Measurements from ENCODE around the gene TMPRSS11D.

The TMPRSS11D gene

DNA sequence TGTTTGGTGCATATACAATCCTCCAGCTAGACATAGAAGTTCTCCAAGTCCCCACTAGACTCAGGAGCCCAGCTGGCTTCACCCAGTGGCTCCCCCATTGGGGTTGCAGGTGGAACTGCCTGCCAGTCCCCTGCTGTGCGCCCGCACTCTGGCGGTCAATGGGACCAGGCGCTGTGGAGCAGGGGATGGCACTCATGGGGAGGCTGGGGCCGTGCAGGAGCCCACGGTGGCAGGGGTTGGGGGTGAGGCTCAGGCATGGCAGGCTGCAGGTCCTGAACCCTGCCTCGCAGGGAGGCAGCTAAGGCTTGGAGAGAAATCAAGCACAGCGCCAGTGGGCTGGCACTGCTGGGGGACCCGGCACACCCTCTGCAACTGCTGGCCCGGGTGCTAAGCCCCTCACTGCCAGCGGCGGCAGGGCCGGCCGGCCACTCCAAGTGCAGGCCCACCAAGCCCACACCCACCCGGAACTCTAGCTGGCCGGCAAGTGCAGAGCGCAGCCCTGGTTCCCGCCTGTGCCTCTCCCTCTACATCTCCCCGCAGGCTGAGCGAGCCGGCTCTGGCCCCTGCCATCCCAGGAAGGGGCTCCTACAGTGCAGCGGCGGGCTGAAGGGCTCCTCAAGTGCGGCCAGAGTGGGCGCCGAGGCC is 12.7 kb upstream of the TMPRSS11D start:
- Histone ChIP-seq H3K9me2 (replicated peaks; ENCODE audit: insufficient read depth, low read length) (no peaks in the 10 kb centered on the region), H3K27me3 (ENCODE audit: low read length) (no peaks in the 10 kb centered on the region), H3F3A (ENCODE audit: insufficient read depth) (no peaks in the 10 kb centered on the region), H3K9ac (ENCODE audit: low read length) (no peak overlapping the region), H3K79me2 (ENCODE audit: insufficient read depth, low read length) (no peaks in the 10 kb centered on the region), H3K27ac (ENCODE audit: low read depth, low read length) (no peak overlapping the region), H4K20me1 (ENCODE audit: low read depth, low read length) (no peaks in the 10 kb centered on the region), H2AFZ (ENCODE audit: low read depth, low read length, severe bottlenecking) (no peak overlapping the region), H3K4me3 (ENCODE audit: insufficient read depth, low read length, poor library complexity, severe bottlenecking) (no peak overlapping the region), H3K9me3 (ENCODE audit: insufficient read depth, low read length) (no peaks in the 10 kb centered on the region), H3K36me3 (ENCODE audit: low read length) (no peaks in the 10 kb centered on the region), H3K4me2 (ENCODE audit: low read depth, low read length, poor library complexity, severe bottlenecking) (no peak overlapping the region)
- TF ChIP-seq, protein P1, sequence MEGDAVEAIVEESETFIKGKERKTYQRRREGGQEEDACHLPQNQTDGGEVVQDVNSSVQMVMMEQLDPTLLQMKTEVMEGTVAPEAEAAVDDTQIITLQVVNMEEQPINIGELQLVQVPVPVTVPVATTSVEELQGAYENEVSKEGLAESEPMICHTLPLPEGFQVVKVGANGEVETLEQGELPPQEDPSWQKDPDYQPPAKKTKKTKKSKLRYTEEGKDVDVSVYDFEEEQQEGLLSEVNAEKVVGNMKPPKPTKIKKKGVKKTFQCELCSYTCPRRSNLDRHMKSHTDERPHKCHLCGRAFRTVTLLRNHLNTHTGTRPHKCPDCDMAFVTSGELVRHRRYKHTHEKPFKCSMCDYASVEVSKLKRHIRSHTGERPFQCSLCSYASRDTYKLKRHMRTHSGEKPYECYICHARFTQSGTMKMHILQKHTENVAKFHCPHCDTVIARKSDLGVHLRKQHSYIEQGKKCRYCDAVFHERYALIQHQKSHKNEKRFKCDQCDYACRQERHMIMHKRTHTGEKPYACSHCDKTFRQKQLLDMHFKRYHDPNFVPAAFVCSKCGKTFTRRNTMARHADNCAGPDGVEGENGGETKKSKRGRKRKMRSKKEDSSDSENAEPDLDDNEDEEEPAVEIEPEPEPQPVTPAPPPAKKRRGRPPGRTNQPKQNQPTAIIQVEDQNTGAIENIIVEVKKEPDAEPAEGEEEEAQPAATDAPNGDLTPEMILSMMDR (IDR thresholded peaks at IDR 0.05; ENCODE audit: insufficient read depth, low read length, poor library complexity, severe bottlenecking) = no peak
- TF ChIP-seq EZH2phosphoT487 (conservative IDR thresholded peaks at IDR 0.05; ENCODE audit: low read length) = no peak

DNA sequence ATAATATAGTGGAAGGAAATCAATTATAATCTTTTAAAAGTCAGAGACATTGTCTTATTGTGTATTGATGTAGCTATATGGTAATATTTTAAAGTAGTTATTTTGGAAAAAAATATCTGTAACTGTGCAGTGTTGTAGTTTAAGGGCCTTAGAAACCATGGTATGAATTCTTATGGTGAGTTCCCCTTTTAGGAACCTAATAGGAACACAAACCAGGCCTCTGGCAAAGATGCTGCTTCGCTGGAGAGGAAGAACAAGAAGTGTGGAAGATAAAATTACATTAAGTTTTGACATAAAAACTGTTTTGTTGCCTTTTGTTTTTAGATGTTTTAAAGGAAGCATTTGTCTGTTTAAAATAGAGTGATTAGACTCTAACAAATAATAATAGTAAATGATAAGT is 10.9 kb upstream of the TMPRSS11D start:
- H3K9me2 ChIP-seq (replicated peaks; ENCODE audit: insufficient read depth, low read length) = no peaks in the 10 kb centered on the region
- H3K36me3 ChIP-seq (ENCODE audit: low read length) = no peaks in the 10 kb centered on the region
- H2AFZ ChIP-seq (ENCODE audit: low read depth, low read length, severe bottlenecking) = no peak overlapping the region
- no peak overlapping the region for H3K27ac ChIP-seq (ENCODE audit: low read depth, low read length)
- no peaks in the 10 kb centered on the region for H3K79me2 ChIP-seq (ENCODE audit: insufficient read depth, low read length)
- no peaks in the 10 kb centered on the region for H3K27me3 ChIP-seq (ENCODE audit: low read length)
- no peak overlapping the region for H3K4me3 ChIP-seq (ENCODE audit: insufficient read depth, low read length, poor library complexity, severe bottlenecking)
- TF ChIP-seq, protein P1 (IDR thresholded peaks at IDR 0.05; ENCODE audit: insufficient read depth, low read length, poor library complexity, severe bottlenecking) = no peak
- no peak for TF ChIP-seq EZH2phosphoT487 (conservative IDR thresholded peaks at IDR 0.05; ENCODE audit: low read length)
- H3F3A ChIP-seq (ENCODE audit: insufficient read depth) = no peaks in the 10 kb centered on the region
- H4K20me1 ChIP-seq (ENCODE audit: low read depth, low read length) = no peaks in the 10 kb centered on the region
- no peaks in the 10 kb centered on the region for H3K9me3 ChIP-seq (ENCODE audit: insufficient read depth, low read length)
- H3K9ac ChIP-seq (ENCODE audit: low read length) = no peak overlapping the region
- no peak overlapping the region for H3K4me2 ChIP-seq (ENCODE audit: low read depth, low read length, poor library complexity, severe bottlenecking)

DNA sequence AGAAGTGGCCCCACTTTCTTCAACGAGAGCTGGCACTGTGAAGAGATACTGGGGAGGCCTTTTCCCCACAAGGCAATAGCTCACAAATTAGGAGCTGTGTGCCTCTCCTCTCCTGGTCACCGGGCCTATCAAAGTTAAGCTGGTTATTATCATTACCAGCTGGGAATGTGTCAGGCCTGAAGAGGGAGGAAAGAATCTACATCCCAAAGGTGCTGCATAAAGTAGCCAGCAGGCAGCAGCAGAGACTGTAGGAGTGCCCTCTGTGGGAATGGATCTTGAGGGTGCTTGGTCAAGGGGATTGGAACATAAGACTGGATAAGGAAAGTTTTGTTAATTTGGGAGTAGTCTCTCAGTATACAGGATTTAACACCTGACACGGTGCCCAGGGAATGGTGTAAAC is 9.1 kb upstream of the TMPRSS11D start:
- TF ChIP-seq EZH2phosphoT487 (conservative IDR thresholded peaks at IDR 0.05; ENCODE audit: low read length) = no peak
- TF ChIP-seq, protein P1 (IDR thresholded peaks at IDR 0.05; ENCODE audit: insufficient read depth, low read length, poor library complexity, severe bottlenecking) = no peak
- Histone ChIP-seq H3K27ac (ENCODE audit: low read depth, low read length) (no peak overlapping the region), H3F3A (ENCODE audit: insufficient read depth) (no peaks in the 10 kb centered on the region), H4K20me1 (ENCODE audit: low read depth, low read length) (no peaks in the 10 kb centered on the region), H3K9me3 (ENCODE audit: insufficient read depth, low read length) (no peaks in the 10 kb centered on the region), H3K4me2 (ENCODE audit: low read depth, low read length, poor library complexity, severe bottlenecking) (no peak overlapping the region), H3K9me2 (replicated peaks; ENCODE audit: insufficient read depth, low read length) (no peaks in the 10 kb centered on the region), H3K4me3 (ENCODE audit: insufficient read depth, low read length, poor library complexity, severe bottlenecking) (no peak overlapping the region), H2AFZ (ENCODE audit: low read depth, low read length, severe bottlenecking) (no peak overlapping the region), H3K79me2 (ENCODE audit: insufficient read depth, low read length) (no peaks in the 10 kb centered on the region), H3K9ac (ENCODE audit: low read length) (no peak overlapping the region), H3K27me3 (ENCODE audit: low read length) (no peaks in the 10 kb centered on the region), H3K36me3 (ENCODE audit: low read length) (no peaks in the 10 kb centered on the region)
